RWPE1 (cell line): ENCODE data around the gene METTL5.
"Not testable (repeated sequence)": the region's sequence is repeated elsewhere in the genome, so short reads cannot be mapped to it uniquely, and the experiment has no call there.

Source experiments
- CTCF ChIA-PET: fragments of 350-600 bp; sonication (Branson Sonifier 250); formaldehyde crosslinking; extraction: SDS; loops from one replicate; lab custom pipeline; 2021; lab: Yijun Ruan, JAX
- POLR2A ChIA-PET: fragments of 400-600 bp; formaldehyde crosslinking; extraction: SDS; loops from one replicate; lab custom pipeline; 2020; ENCODE audit warnings: antibody characterized with exemption; ENCODE audit not compliant: low non-redundant PET; lab: Yijun Ruan, JAX
- DNase-seq: peaks from one replicate; pipeline ENCODE4 v3.0.0; 2012; ENCODE audit warnings: low spot score
- H3K27ac ChIP-seq: fragments of 450-650 bp; 2 replicates; pipeline ENCODE4 v1.5.1; 2017
- TF ChIP-seq, protein P1 (sequence below): fragments of 450-650 bp; conservative IDR thresholded peaks from 2 replicates; pipeline ENCODE4 v1.5.1; 2017; ENCODE audit warnings: low read depth, mild to moderate bottlenecking

Gene METTL5

DNA sequence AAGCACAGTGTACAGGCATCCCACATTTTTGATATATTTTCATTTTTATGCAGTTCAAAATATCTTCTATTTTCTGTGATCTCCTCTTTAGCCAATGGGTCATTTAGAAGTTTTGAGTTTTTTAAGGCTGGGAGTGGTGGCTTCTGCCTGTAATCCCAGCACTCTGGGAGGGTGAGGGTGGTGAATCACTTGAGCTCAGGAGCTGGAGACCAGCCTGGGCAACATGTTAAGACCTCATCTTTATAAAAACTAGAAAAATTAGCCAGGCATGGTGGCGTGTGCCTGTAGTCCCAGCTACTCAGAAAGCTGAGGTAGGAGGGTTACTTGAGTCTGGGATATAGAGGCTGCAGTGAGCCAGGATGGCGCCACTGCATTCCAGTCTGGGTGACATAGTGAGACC is 20.3 kb upstream of the METTL5 start:
- no peak for DNase-seq
- ChIA-PET POLR2A (no interaction called here), CTCF (interaction anchor here (0.7 kb wide), 1 partner anchor 67 kb away, joined by 3 read pairs; no protein-coding TSS in a partner anchor)
- TF ChIP-seq, protein P1, sequence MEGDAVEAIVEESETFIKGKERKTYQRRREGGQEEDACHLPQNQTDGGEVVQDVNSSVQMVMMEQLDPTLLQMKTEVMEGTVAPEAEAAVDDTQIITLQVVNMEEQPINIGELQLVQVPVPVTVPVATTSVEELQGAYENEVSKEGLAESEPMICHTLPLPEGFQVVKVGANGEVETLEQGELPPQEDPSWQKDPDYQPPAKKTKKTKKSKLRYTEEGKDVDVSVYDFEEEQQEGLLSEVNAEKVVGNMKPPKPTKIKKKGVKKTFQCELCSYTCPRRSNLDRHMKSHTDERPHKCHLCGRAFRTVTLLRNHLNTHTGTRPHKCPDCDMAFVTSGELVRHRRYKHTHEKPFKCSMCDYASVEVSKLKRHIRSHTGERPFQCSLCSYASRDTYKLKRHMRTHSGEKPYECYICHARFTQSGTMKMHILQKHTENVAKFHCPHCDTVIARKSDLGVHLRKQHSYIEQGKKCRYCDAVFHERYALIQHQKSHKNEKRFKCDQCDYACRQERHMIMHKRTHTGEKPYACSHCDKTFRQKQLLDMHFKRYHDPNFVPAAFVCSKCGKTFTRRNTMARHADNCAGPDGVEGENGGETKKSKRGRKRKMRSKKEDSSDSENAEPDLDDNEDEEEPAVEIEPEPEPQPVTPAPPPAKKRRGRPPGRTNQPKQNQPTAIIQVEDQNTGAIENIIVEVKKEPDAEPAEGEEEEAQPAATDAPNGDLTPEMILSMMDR = no peak
- H3K27ac ChIP-seq = no peak overlapping the region

DNA sequence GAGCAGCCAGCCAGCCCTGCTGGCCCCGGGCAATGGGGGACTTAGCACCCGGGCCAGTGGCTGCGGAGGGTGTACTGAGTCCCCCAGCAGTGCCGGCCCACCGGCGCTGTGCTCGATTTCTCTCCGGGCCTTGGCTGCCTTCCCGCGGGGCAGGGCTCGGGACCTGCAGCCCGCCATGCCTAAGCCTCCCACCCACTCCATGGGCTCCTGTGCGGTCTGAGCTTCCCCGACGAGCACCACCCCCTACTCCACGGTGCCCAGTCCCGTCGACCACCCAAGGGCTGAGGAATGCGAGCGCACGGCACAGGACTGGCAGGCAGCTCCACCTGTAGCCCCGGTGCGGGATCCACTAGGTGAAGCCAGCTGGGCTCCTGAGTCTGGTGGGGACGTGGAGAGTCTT is 16.9 kb upstream of the METTL5 start:
- CTCF ChIA-PET, H3K27ac ChIP-seq, POLR2A ChIA-PET, DNase-seq: not testable (repeated sequence)

DNA sequence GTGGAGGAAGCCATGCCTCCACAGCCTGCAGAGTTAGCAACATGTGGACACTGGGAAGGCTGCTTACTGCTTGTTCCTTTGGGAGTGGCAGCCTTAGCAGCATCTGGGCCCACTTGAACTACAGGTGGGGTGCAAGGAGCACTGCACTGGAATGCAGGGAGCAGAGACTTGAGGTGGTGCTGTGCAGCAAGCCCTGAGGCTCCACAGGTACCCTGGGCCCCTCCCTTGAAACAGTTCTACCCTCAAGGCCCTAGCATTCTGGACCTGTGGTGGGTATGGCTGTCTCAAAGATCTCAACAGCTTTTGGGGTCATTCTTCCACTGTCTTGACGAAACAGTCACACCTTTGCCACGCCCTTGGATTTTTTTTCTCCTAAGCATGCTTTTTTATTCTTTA is 16.0 kb upstream of the METTL5 start:
- POLR2A ChIA-PET = no interaction called here
- no peak overlapping the region for H3K27ac ChIP-seq
- no peak for DNase-seq
- TF ChIP-seq, protein P1 = no peak
- CTCF ChIA-PET = no interaction called here

DNA sequence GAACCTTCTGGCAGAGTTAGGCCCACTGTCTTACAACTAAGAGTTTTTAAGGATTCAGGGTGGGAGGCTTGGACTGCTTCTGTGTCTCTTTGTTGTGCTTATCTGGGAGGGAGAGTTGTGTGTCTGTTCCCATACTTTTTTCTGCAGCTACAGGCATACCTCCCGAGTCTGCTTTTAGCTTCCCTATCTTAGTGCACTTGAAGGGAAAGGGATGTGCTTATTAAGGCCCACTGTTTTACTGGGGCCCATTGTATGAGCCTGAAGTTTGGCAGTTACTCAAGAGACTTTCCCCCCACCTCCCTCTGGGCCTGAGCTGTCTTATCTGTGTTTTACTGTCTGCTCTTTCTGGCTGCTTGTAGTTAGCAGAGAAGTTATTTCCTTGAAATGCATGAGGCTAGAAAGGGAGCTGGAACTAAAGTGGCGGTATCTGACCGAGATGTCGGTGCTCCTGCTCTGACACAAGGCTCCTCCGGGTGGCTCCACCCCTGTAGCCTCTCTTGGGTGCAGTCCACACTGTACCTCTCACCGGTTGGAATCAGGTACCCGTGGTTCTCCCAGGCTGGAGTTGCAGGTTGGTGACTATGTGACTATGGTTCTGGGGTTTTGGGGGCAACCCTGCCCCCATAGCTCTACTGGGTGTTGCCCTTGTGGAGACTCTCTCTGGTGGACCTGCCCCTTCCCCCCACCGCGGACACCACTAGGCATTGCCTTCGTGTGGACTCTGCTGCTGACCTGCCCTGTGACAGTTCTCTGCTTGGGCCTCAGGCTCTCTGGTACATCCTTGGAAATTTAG is 15.4 kb upstream of the METTL5 start:
- POLR2A ChIA-PET = no interaction called here
- CTCF ChIA-PET = interaction anchor here (0.5 kb wide), 1 partner anchor 323 kb away, joined by 4 read pairs; no protein-coding TSS in a partner anchor
- TF ChIP-seq, protein P1 = no peak
- no peak for DNase-seq
- H3K27ac ChIP-seq = no peak overlapping the region

DNA sequence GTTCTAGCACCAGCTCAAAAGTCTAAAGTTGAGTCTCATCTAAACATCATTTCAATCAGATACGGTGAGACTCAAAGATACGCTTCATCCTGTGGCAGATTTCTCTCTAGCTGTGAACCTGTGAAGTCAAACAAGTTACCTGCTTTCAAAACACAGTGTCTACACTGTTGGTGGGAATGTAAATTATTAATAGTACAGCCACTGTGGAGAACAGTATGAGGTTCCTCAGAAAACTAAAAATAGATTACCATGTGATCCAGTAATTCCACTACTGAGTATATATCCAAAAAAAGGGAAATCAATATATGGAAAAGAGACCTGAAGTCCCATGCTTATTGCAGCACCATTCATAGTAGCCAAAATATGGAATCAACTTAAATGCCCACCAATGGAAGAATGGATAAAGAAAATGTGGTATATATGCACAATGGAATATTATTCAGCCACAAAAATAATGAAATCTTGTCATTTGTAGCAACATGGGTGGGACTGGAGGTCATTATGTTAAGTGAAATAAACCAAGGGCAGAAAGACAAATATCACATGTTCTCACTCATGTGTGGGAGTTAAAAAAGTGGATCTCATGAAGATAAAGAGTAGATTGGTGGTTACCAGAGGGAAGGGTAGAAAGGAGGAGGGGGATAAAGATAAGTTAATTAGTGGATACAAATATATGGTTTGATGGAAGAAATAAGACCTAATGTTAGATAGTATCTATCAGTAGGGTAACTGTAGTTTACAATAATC is 14.2 kb upstream of the METTL5 start:
- DNase-seq = no peak
- H3K27ac ChIP-seq = no peak overlapping the region
- TF ChIP-seq, protein P1 = no peak
- ChIA-PET POLR2A (no interaction called here), CTCF (no interaction called here)

DNA sequence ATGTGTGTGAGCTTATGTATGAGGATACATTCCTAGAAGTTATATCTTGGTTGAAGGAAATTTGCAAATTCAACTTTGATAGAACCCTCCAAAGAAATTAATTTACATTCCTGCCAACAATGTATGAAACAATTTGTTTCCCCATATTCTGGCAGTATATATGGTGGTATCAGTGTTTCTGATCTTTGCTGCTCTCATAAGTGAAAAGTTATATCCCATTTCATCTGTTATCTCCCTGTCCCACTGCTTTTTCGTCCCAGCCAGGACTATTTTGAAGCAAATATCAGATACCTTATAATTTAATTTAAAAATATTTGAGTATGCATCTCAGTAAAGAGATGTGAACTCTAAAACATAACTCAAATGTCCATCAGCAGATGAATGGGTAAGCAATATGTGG is 9.7 kb upstream of the METTL5 start:
- no peak for DNase-seq
- TF ChIP-seq, protein P1 = no peak
- POLR2A ChIA-PET = no interaction called here
- H3K27ac ChIP-seq = no peak overlapping the region
- CTCF ChIA-PET = interaction anchor here (0.6 kb wide), 1 partner anchor 46 kb away, joined by 4 read pairs; no protein-coding TSS in a partner anchor
